Activated CD8-positive, alpha-beta memory T cell treated with anti-CD3 and anti-CD28 coated beads for 36 hours (primary cell): ENCODE data around the gene DARS1. TPM values are rescaled to one million over a fixed set of nuclear protein-coding genes. Genes with fewer than 3 reads are reported as not detected.
"Not testable (repeated sequence)": the region's sequence is repeated elsewhere in the genome, so short reads cannot be mapped to it uniquely, and the experiment has no call there.

Source experiments
- CTCF ChIA-PET: fragments of 350-600 bp; sonication (Branson Sonifier 250); formaldehyde crosslinking; loops from one replicate; lab custom pipeline; 2021; ENCODE audit warnings: antibody characterized with exemption; lab: Charles Lee
- POLR2A ChIA-PET: fragments of 350-600 bp; sonication (Branson Sonifier 250); formaldehyde crosslinking; loops from one replicate; lab custom pipeline; 2021; ENCODE audit warnings: antibody characterized with exemption; lab: Charles Lee
- total RNA-seq, 2 experiments: library from RNA; stranded (reverse); gene quantifications; one replicate each; pipeline ENCODE4 v1.2.3, GENCODE V29; 2021

The DARS1 gene
- total RNA-seq, 2 experiments from 2014 or later, result 159 to 160 TPM

DNA sequence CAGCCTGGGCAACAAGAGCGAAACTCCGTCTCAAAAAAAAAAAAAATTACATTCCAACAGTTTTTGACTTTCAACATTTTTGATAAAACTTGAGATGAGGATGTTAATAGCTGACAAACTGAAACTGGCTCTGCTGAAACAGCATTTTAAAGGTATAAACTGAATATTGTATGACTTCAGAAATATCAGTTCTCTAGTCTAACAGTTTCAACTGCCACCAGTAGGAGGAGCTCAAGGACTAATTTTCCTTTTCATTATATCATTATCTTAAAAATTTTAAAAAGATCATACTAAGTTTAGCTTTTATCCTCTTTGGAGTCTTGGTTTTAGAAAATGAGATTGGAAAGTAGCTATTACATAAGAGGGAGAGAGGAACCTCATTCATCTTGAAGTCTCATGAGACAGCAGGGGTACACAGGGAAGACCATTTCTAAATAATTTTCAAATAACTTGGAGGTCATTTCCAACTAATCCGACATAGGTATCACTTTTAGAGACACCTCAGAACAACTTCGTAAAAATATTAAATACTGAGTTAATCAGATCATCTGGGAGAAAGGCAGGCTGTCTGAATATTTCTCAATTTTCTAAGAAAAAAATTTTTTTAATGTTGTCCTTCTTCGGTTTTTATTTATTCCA lies 71.6 kb downstream of the DARS1 start:
- ChIA-PET CTCF (interaction anchor here (0.5 to 1.8 kb wide), 21 partner anchors 9 to 483 kb away, joined by 3 to 11 read pairs (median 4); partner anchors contain the start of gene DARS1), POLR2A (interaction anchor here (0.7 kb wide), 2 partner anchors 139 to 468 kb away, joined by 3 to 4 read pairs; no protein-coding TSS in a partner anchor)

DNA sequence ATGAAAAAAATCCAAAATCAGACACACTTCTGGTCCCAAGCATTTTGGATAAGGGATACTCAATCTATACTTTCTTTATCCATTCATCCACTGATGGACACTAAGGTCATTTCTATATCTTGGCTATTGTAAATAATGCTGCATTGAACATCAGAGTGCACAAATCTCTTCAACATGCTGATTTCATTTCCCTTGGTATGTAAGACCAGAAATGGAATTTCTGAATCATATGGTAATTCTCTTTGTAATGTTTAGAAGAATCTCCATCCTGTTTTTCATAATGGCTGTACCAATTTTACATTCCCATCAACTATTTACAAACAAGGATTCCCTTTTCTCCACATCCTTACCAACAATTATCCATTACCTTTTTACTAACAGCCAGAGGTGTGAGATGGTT lies 75.5 kb downstream of the DARS1 start:
- ChIA-PET POLR2A (no interaction called here), CTCF (no interaction called here)

DNA sequence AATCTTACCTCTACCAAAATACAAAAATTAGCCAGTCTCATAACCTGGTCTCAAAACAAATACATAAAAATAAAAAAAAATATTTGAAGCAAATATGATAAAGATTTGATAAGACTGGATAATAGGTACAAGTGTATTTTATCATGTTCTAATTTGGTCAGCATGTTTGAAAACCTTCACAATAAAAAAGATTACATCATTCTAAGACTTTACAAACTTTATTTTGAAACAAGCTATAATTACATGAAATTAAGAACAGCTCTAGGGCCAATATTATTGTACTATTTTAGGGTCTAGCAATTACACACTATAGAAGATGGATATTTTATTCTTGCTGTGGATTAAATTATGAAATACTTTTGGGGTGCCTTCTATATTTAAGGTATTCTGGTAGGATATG lies 79.7 kb downstream of the DARS1 start:
- CTCF ChIA-PET, result no interaction called here
- POLR2A ChIA-PET, result interaction anchor here (0.6 kb wide), 1 partner anchor 987 kb away, joined by 5 read pairs; the partner anchor contains the start of gene CCNT2

DNA sequence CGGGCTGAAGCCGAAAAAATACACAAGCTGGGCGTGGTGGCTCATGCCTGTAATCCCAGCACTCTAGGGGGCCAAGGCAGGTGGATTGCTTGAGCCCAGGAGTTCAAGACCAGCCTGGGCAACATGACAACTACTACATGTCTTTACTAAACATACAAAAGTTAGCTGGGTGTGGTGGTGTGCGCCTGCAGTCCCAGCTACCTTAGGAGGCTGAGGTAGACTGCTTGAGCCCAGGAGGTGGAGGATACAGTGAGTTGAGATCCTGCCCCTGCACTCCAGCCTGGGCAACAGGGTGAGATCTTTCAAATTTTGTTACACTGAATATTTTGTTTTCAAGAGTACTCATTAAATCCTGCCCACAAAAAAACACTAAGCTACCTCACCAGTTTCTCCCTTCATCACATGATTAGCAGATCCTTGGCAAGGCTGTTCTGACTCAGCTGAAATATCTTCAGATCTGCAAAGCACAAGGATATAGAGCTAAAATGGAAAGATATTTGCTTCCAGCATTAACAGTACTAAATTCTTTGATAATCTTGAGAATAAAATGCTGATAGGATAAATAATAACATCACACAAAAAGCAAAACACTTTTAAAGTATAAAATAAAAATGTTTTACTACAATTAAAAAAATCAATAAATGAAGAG lies 81.0 kb downstream of the DARS1 start:
- ChIA-PET CTCF (interaction anchor here (0.8 to 0.9 kb wide), 2 partner anchors 10 to 13 kb away, joined by 3 read pairs; no protein-coding TSS in a partner anchor), POLR2A (no interaction called here)

DNA sequence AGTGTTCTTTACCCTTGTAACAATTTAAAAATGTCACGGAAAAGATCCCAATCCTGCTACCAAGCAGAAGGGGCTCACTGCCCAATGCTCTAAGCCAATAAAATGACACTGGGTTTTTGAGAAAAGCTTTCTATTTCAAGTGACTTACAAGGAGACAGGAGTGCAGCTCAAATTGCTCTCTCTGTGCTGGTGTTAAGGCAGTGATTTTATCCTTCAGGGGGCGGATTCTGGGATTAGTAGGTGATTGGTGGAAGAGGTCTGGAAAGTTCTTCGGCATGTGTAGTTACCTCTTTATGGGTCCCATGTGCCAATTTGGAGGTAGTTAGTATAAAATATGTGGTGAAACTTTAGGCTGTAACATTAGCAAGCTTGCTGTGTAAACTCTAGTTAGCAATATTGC lies 81.8 kb downstream of the DARS1 start:
- POLR2A ChIA-PET, result no interaction called here

DNA sequence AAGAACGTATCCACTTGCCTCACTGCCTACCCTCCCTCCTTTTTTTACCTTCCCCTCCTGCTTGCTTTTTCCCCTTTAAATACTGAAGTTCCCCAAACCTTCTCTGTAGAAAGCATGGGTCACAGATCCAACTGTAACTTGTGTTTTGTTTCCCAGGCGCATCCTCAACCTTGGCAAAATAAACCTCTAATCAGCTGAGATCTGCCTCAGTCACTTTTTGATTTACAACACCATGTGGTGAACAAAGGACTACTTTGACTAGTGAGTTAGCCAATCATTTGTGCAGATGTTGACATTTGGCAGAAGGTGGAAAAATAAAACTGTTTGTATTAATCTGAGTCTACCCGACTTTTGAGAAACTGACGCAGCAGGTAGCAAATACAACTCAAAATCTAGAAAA lies 85.9 kb downstream of the DARS1 start:
- ChIA-PET CTCF (no interaction called here), POLR2A (no interaction called here)

More for the DNA sequence above, 81.8 kb downstream of the DARS1 start:
- CTCF ChIA-PET, result interaction anchor here (0.7 kb wide), 1 partner anchor 554 kb away, joined by 3 read pairs; no protein-coding TSS in a partner anchor

DNA sequence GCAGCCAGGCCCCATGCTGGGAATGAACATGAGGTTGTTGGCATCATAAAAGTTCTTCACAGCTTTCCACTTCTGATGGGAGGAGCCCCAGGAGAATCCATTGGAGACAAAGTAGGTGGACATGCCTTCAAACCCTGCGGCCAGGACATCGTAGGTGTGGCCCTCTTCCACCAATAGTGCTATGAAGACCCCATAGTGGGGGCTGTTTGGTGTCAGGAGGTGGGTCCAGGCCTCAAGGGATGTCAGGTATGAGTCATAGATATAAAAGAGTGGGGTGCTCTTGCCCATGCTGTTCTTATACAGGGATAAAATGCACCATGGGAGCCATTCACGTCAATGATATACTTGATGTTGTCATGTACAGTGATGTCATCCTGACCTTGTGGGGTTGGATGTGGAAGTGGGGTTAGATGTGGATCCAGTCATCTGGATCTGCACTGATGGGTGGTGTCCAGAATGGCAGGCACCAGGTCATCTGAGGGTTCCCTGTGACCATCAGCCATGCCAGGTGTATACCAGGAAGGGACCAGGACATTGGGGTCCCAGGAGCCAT lies 87.1 kb downstream of the DARS1 start:
- ChIA-PET POLR2A (no interaction called here), CTCF (no interaction called here)

DNA sequence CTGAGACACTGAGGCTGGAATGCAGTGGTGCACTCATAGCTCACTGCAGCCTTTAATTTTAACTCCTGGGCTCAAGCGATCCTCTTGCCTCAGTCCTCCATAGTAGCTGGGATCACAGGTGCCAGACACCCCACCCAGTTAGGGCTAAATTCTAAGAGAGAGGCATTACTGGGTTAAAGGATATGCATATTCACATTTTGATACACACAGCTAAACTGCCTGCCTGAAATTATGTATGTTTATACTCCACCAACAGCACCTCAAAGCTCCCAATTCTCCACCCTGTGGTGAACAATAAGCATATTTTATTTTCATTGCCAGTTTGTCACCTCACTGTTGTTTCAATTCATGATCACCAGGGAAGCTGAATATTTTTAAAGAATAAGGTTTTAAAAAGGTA lies 90.5 kb downstream of the DARS1 start:
- POLR2A ChIA-PET, result no interaction called here
- CTCF ChIA-PET, result interaction anchor here (0.7 kb wide), 1 partner anchor 432 kb away, joined by 3 read pairs; no protein-coding TSS in a partner anchor

DNA sequence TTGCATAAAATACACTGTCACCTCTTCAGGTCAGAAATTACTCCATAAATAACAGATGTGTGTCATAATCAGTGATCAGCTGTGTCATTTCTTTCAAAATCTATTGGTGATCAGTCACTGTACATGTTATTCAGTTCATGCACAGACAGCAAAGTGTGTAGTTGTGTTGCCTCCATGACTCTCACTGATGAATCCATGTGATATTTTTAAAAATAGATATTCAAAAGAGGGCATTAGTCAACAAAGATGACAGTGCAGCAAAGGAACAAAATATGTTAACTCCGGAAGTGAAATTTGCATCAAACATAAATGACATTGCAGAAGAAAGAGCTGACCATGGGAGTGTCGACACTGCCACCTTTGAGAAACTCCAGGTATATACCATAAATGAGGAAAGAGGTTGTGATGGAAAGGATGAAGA lies 92.0 kb downstream of the DARS1 start:
- POLR2A ChIA-PET, result no interaction called here

DNA sequence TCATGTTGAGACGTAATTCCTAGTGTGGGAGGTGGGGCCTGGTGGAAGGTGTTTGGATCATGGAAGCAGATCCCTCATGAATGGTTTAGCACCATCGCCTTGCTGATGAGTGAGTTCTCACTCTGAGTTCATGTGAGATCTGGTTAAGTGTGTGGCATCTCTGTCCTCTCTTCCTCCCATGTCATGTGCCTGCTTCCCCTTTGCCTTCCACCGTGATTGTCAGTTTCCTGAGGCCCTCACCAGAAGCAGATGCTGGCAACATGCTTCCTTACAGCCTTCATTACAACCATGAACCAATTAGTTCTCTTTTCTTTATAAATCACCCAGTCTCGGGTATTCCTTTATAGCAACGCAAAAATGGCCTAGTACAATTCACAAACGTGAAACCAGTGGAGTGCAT lies 94.6 kb downstream of the DARS1 start:
- CTCF ChIA-PET, result no interaction called here

More for the DNA sequence above, 92.0 kb downstream of the DARS1 start:
- CTCF ChIA-PET, result interaction anchor here (1.4 kb wide), 1 partner anchor 96 kb away, joined by 3 read pairs; no protein-coding TSS in a partner anchor

DNA sequence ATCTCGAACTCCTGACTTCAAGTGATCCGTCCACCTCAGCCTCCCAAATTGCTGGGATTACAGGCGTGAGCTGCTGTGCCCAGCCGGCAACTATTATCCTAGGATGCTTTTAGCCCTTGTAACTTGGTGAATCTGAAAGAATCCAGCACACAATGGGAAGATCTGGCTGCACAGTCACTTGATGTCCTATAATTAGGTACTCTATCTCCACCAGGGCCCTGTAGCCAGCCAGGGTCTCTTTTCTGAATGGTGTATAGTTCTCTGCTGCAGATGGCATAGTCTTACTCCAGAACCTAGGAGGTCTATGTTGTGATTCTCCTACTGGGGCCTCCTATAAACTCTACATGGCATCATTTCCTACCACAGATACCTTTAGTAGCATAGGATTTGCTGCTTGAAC lies 95.3 kb downstream of the DARS1 start:
- ChIA-PET POLR2A (no interaction called here), CTCF (interaction anchor here (0.6 kb wide), 1 partner anchor 164 kb away, joined by 3 read pairs; no protein-coding TSS in a partner anchor)

More for the DNA sequence above, 94.6 kb downstream of the DARS1 start:
- POLR2A ChIA-PET, result no interaction called here

DNA sequence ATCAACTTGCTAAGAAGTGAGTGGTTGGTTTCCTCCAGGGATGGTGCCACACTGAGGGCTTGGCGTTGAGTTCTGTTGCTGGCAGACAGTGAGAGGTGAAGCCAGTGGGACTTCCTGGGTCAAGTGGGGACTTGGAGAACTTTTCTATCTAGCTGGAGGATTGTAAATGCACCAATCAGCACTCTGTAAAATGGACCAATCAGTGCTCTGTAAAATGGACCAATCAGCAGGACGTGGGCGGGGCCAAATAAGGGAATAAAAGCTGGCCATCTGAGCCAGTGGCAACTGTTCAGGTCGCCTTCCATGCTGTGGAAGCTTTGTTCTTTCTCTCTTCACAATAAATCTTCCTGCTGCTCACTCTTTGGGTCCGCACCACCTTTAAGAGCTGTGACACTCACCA lies 96.8 kb downstream of the DARS1 start:
- POLR2A ChIA-PET, CTCF ChIA-PET: not testable (repeated sequence)

DNA sequence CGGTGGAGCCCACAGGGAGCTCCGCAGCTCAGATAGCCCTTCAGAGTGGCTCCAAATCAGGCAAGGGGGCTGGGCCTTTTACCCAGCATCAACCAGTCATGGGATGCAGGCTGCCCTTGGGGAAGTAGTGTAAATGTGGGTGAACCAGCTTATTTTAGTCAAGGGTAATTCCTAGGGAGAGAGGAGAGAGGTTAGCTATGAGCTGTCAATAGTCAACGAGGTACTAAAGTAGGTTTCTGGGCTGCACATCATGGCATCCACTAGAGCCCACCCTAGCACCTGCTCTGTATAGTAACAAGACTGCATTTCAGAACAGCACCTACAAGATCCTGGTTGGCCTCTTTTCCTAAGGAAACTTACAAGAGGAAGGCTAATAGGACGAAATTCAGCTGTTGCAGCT lies 99.7 kb downstream of the DARS1 start:
- ChIA-PET POLR2A (no interaction called here), CTCF (interaction anchor here (0.6 kb wide), 1 partner anchor 418 kb away, joined by 3 read pairs; no protein-coding TSS in a partner anchor)

DNA sequence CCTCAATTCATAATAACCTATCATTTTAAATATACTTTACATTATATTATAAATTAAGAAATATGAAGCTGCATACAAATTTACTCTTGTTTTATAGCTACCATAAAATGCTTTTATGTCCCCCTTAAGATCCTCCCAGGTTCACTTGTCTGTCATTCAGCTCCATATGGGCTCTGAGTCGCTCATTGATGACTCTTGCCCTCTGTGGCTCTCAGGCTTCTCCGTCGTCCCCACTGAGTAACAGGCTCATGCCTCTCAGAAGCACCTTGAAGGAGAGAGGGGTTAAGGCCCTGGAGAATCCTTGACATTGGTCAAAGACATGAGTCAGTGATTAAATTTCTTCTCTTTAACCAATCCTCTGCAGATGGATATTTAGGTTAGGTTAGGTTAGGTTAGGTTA lies 103.0 kb downstream of the DARS1 start:
- POLR2A ChIA-PET, result no interaction called here
- CTCF ChIA-PET, result interaction anchor here (0.6 to 1.0 kb wide), 3 partner anchors 68 to 502 kb away, joined by 3 to 4 read pairs (median 3); no protein-coding TSS in a partner anchor

DNA sequence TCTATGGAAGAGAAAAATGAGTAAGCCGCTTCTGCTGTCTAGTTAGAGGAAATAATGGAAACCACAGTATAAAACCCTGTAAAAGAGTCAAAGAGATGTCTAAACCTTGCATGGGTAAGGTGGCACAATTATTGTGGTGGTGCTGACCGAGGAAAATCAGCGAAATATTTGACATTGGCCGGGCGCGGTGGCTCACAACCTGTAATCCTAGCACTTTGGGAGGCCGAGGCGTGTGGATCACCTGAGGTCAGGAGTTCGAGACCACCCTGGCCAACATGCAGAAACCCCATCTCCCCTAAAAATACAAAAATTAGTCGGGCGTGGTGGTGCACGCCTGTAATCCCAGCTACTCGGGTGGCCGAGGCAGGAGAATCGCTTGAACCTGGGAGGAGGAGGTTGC lies 108.7 kb downstream of the DARS1 start:
- CTCF ChIA-PET, result interaction anchor here (1.0 kb wide), 1 partner anchor 507 kb away, joined by 3 read pairs; no protein-coding TSS in a partner anchor
- POLR2A ChIA-PET, result interaction anchor here (0.6 to 1.9 kb wide), 8 partner anchors 57 to 932 kb away, joined by 3 to 9 read pairs (median 5); no protein-coding TSS in a partner anchor

DNA sequence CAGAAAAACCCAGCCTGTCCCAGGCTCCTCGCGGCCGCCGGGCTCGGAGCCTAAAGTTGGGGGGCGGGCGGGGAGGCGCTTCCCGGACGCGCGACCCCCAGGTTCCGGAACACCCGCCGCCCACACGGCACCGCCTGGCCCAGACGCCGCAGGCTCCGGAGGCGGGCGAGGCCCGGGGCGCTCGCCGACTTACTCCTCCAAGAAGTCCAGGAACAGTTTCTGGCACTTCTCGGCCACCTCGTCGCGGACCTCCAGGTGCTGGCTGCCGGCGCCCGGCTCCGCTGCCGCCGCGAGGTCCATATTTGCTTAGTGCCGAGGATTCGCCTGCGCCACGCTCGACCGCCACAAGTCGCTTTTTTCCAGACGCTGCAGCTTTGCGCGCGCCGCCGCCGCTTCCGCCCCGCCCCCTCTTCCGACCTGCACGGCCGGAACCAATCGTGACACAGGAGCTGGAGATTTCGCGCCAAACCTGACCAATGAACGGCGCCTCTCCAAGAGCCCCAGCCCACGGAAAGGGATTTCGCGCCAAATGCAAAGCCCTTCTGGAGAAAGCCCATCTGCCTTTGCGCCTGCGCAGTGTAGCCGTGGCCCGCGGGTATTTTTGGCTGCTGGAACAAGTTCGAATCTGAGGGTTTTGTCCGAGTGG lies 109.2 kb downstream of the DARS1 start, which contains the start of gene MCM6:
Gene MCM6, minus strand, starts transcription at position 378 of the 646 bp plus-strand sequence. Its CDS starts 78 bp downstream, at position 300.
- CTCF ChIA-PET, result interaction anchor here (1.0 kb wide), 1 partner anchor 509 kb away, joined by 3 read pairs; no protein-coding TSS in a partner anchor
- POLR2A ChIA-PET, result interaction anchor here (0.5 to 1.9 kb wide), 12 partner anchors 57 to 932 kb away, joined by 3 to 9 read pairs (median 4); no protein-coding TSS in a partner anchor

DNA sequence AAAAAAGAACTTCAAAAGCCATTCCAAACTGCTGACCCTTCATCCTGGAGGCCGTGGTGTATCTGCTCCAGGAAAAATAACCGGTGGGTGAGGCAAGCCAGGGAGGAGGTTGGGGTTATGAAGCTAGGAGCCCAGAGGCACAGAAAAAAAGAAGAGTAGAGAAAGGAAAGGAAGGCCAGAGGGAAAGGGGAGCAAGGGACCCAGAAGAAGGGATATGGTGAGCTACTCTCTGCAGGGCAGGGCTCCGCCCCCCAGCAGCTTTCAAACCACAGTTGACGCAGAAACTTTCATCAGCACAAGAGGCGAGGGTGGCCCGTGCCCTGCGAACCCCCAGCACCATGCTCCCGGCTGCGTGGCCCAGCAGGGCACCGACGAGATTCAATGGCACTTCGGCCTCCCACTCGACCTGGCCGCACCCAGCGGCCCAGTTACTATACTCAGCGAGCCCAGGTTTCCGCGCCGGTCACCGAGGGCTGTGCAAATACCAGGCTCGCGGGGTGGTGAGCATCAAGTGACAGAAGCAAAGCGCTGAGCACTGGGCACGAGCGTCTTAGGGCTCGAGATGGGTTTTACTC lies 109.8 kb downstream of the DARS1 start:
- ChIA-PET CTCF (interaction anchor here (1.0 kb wide), 1 partner anchor 509 kb away, joined by 3 read pairs; no protein-coding TSS in a partner anchor), POLR2A (interaction anchor here (0.5 to 1.9 kb wide), 15 partner anchors 56 to 509 kb away, joined by 3 to 9 read pairs (median 4); no protein-coding TSS in a partner anchor)

DNA sequence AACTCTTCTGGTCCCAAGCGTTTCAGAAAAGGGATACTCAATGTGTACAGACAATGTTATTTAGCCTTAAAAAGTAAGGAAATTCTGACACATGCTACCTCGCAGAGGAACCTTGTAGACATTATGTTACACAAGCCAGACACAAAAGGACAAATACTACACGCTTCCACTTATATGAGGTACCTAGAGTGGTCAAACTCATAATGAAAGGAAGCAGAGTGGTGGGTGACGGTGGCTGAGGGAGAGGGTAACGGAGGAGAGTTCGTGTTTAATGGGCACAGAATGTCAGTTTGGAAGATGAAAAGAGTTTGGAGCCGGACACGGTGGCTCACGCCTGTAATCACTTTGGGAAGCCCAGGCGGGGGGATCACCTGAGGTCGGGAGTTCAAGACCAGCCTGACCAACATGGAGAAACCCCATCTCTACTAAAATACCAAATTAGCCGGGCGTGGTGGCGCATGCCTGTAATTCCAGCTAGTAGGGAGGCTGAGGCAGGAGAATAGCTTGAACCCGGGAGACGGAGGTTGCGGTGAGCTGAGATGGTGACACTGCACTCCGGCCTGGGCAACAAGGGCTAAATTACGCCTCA lies 110.6 kb downstream of the DARS1 start:
- POLR2A ChIA-PET, result interaction anchor here (0.6 to 1.9 kb wide), 12 partner anchors 55 to 508 kb away, joined by 3 to 9 read pairs (median 3); no protein-coding TSS in a partner anchor
- CTCF ChIA-PET, result interaction anchor here (1.0 kb wide), 1 partner anchor 510 kb away, joined by 3 read pairs; no protein-coding TSS in a partner anchor
